NCI-H526 treated with DMSO at 0.1 percent for 48 hours (cell line): ENCODE results near the gene GOLGA6C.
"Not testable (repeated sequence)": the region's sequence is repeated elsewhere in the genome, so short reads cannot be mapped to it uniquely, and the experiment has no call there.

Experiments
- DNase-seq: peaks from one replicate; lab custom pipeline; 2025; lab: John Stamatoyannopoulos, UW

GOLGA6C gene

DNA sequence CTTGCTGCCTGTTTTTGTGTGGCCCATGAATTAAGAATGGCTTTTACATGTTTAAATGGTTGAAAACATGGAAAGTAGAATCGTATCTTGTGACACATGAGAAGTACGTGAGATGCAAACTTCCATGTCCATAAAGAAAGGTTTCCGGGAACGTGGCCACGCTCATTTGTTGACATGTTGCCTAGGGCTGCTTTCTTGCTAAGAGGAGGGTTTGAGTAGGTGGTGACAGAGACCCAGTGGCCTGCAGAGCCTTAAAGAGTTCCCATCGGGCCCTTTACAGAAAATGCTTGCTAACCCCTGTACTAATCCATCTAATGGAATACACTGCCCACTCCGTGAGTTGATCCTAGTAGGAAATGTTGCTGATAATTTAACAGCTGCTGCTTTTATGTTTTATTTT lies 31.0 kb upstream of the GOLGA6C start:
- DNase-seq = not testable (repeated sequence)

DNA sequence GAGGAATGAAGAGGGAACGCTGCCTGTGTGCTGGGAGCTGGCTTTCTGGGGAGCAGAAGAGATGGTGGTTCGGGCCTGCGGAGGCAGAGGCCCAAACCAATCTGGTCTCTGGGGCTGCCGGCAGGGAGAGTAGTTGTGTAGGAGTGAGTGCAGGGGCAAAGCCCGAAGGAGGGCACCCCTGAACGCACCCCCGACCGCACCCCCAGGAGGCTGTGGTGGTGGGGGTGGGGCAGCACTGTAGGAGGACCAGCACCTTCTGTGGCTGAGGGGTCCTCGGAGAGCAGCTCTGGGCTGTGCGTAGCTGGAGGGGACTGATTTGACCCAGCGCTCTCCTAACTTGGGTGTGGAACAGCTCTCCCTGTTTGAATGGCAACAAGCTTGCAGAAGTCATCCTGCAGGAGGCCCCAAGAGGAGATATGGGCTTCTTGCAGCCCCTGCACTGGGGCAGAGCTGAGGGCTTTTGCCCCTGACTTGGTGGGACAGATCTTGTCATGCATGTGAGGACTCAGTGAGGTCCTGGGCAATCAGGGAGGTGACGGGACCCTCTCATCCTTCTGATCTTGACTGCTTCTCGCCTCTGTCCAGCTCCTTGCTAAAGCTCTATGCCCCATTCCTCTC lies 30.4 kb upstream of the GOLGA6C start:
- no peak for DNase-seq

DNA sequence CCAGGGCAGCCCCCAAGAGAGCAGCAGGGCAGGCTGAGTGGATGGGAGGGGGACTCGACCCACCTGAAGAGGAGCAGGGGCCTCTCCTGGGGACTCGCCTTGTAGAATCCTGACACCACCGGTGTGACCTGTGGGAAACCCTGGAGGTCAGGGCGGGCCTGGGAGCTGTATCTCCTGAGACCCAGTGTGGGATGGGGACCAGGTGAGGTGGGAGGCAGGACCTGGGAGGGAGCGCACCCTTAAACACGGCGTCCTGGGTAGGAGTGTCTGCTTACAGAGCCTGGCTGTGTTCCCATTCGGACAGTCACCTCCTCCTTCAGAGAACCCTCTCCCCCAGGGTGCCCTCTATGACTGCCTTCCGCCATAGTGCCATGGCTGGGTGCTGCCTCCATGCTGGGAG lies 29.3 kb upstream of the GOLGA6C start:
- no peak for DNase-seq

DNA sequence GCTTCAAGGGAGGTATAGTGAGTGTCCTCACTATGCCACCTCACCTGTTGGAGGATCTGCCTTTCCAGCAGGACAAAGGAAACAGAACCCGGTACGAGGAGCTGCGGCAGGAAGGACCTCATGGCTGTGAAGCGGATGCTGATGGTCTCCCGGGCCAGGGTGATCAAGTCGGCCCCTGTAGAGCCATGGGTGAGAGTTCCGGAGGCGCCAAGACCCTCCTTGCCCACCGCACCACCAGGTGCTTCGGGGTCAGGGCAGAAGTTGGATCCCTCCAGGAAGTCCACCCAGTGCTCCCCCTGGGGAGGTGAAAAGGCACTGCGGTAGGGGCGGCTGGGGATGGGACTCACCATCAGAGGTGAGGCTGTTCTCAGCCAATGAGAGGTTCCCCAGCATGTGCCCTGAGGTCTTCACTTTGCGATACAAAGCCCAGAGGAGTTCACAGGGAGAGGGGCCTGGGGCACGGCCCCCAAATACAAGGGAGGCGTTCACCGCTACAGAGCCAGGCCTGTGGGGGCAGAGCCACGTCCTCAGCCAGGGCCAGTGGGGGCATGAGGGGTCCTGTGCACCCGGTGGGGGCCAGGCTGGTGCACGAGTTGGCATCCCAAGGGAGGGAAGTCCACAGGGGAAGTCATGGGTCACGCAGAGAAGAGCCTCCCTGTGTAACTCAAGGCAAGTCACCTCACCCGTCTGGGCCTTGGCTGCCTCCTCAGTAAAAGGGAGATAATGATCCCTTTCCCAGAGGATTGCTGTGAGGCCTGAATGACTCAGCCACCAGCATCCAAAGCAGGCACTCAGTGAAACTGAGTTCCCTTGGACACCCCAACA lies 28.7 kb upstream of the GOLGA6C start:
- no peak for DNase-seq

DNA sequence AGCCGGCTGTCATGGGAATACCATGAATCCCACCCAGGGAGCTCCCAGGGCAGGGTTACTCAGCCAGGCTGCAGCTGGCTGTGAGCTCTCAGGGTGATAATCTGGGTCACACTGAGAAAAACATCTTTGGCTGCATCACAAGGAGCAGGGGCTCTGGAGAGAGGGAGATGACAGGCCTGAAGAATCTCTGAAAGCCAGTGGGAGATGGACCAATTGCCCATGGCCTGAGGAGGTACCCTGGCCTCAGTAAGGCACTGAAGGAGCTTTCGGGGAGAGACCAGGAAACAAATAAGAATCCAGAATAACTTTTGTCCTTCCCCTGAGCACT lies 28.2 kb upstream of the GOLGA6C start:
- no peak for DNase-seq

DNA sequence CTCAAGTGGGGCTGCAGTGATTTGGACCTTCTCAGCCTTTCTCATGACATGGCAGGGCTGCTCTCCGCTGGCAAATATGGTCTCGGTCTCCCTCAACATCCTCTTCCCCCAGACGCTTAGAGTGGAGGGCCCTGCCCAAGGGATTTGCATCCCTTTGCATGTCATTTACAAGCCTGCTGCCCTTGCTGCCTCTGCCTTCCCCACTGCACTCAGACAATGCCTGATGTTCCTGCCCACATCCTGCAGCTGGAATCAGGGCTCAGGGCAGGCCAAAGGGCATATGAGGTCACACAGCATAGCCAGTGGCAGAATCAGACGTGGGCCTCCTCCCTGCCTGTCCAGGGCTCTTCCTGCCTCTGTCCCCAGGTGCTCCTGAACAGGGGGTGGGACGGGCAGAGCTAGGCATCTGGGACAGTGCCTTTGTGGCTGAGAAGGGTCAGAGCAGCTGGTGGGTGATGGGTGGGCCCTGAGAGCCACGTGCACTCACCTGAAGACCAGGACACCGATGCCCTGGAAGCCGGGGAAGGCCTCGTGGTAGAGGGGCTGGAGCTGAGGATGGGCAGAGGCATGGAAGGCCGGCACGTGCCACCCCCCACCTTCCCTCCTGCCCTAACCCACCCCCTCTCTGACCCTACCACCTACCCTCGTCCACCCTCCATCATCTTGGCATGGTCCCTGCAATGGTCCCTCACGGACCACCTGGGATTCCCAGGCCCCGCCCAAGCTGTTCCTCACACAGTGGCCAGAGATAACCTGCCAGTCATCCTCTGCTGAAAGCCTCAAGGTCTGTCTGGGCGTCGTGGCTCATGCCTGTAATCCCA lies 27.4 kb upstream of the GOLGA6C start:
- DNase-seq = peak; percentile 89

DNA sequence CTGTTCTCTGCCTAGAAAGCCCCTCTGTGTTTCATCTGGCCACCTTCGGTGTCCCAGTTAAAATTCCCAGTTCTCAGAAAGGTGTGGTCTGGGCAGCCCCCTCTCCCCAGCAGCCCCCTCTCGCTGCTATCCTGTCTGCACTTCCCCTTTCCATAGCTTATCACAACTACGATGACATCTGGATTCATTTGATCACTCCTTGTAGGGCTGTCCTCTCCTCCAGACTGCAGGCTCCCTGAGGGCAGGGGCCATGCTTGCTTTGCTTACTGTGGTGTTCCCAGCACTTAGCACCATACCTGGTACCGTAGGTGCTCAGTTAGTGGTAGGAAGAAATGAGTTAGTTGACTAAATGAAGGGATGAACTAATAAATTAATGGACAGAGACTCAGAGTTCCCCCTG lies 26.3 kb upstream of the GOLGA6C start:
- no peak for DNase-seq

DNA sequence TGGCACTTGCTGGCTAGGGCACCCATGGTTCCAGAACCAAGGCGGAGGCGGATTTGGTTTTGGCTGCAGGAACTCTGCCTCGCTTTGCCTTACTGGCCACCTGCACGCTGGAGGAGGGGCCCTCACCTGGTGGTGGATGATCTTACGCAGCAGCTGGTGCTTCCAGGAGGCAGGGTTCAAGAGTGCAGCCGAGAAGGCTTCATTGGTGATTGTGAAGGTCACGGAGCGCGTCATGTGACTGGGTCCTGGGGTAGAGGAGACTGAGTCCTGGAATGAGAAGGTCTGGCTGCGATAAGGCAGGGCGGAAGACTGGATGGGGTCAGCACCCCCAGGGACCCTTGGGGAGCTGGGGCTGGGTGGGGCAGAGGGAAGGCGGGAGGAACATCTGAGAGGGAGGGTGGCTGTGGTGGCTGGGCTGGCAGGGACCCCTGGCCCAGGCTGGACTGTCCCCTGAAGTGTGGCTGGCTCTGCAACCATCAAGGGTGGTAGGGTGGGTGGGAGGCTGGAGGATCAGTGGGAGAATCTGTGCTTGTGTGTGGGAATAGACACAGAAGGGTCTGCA lies 25.8 kb upstream of the GOLGA6C start:
- DNase-seq = no peak

DNA sequence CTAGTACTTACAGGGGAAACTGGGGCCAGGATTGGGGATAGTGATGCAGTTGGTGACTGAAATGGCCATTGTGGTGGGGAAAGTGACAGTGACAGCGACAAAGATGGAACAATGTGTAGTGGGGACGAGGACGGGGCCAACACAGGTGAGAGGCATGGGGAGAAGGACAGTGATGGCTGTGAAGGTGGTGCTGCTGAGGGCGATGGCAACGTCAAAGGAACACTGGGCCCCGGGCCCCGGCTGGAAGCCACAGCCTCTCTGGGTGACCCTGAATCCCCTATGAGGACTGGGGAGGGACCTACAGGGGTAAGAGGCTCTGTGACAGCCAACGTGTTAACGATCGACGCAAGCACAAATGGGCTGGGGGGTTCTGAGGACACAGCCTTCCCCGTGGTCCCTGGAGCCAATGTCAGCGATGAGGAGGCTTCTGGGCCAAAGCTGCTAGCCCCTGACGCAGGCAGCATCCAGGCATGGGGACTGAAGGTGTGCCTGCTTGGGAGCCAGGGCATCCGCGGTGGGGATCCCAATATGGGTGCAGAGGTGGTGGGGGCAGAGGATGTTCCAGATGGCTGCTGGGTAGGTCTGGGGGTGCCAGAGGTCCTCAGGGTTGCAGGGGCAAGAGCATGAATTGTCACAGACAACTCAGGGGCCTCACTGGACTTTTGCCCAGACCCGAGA lies 25.2 kb upstream of the GOLGA6C start:
- no peak for DNase-seq

DNA sequence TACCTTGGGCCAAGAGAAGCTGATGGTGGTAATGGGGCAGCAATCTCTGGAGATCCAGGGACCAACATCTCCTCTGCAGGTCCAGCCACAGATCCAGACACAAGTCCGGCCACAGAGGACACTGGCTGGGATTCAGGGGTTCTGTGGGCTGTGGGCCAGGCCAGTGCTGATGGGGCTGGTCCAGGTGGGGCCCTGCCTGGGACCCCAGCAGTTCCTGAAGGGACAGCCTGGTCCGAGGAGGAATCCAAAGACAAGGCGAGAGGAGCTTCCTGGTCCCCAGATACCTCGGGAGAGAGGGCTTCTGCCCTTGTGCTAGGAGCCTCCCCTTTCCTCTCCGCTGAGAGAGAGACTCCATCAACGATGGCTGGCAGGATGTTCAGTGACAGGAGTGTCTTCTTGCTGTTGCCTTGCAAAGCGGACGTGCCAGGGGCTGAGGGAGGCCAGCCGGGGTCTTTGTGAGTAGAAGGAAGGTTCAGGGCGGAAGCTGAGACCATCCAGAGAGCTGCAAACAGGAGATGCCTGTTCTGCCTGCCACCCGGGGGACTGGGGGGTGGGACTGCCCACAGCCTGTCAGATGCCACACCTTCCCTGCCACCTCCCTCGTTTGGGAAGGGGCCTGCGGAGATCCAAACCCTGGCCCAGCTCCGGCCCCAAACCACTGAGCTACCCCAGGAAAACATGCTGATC lies 24.5 kb upstream of the GOLGA6C start:
- DNase-seq = no peak

DNA sequence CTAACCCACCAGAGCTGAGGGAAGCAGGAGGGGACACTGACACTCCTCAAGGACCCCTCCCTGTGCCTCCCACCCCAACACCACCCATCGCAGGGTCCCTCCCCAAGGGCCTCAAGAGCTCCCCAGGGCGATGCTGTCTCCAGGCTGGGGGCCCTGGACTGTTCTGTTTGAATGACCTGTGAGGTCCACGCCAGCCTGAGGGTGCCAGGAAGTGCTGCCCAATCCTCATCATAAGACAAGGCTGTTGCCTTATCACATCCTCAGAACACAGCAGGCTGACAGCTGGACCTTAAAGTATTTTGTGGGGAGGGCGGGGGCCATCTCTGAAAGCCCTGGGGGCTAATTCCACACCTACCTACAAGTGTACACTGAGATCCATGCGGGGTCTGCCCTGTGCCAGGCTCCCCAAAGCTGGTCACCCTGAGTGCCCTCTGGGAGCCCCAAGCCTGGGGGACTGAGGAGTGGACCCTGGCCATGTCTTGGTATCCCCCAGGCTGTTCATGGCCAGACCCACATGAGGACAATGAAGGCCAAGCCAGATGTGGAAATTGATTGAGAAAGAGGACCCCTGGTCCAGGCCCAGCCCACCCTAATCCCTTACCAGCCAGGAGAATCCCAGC lies 23.8 kb upstream of the GOLGA6C start:
- no peak for DNase-seq

DNA sequence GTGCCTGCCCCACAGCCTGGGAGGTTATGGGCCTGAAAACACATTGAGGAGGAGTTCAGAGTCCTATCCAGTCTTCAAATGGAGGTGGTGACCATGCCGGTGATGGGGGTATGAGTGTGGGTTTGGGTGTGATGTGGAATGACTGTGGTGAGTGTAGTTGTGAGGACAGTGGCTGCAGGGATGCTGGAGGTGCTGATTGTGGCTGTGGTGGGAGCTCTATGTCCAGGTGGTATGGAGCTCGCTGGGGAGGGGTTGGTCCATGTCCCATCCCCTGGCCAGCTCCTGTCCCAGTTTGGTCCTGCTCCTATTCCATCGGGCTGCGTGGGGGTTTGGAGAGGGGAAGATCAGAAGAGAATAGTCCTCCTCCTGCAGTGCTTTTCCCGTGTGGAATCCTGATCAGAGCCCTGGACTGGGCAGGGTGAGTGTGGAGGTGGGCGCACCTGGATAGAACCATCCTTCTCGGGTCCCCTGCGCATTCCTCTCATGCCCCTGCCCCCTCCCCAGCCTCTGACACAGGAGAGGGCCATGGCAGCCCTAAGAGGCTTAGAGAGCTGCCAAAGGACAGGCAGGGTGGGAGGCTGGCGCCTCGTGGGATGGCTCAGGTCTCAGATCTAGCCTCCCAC lies 23.0 kb upstream of the GOLGA6C start:
- DNase-seq = no peak

DNA sequence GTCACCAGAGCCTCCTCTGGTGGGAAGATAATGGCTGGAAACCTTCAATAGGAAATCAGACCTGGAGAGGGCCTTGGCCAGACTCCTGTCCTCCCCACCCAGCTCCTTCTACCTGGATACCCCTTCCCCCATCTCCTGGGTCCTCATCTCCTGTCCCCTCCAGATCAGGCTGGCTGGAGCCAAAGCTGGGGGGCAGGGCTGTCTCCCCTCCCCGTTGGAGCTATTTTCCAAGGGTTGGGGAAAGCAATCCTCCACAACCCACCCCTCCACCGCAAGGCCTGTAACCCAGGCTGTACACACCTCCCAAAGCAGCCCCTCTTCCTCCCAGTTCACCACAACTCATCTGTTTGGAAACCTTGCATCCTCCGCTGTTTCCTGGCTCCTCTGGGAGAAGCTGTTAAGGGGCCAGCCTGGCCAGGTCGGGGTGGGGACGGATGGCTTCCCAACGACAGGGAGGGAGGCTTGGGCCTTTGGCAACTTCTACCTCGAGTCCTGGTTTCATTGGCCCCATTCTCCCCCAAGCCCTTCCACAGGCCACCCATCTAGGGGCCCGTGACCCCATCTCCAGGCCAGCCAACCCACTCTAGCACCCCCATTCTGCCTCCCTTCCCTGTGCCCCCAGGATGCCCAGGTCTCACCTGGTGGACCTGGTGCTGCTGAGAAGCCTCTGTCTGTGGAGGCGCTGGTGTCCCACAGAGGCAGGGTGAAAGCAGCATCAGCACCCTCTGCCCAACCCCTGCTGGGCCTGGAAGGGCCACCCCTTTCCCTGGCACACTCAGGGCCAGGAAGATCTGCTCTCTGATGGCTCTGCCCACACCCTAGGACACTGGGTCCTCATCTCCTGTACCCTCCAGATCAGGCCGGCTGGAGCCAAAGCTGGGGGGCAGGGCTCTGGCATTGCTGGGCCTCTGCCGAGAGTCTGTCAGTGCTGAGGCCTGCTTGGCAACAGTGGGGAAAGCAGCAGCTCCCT lies 22.1 kb upstream of the GOLGA6C start:
- no peak for DNase-seq

DNA sequence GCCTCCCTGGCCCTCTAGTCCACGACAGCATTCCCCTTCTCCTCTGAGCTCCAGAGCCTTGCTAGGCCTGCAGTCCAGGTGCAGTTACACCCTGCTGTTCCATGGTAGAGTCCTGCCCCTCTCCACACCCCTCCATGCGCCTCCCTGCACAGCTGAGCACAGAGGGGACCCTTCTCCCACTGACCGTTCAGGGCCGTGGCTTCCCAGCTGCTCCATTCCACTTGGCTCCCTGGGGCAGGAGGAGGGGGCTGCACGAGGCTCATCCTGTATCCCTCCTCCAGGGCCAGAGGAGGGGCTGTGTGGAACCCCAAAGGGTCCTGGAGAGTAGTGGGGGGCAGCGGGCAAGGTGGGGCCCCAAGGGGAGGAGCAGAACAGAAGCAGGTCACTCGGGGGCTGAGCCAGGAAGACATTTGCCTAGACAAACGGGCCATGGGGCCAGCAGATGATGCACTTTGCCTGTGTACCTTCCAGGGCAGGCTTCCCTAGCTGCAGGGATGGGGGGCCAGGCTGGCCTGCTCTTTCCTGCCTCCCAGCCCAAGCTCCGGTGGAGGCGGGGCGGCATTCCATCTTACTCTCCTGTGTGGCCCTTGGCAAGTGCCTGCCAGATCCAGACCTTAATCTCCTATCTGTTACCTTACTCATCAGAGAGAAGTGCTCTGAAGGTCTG lies 20.7 kb upstream of the GOLGA6C start:
- DNase-seq = peak; percentile 38

DNA sequence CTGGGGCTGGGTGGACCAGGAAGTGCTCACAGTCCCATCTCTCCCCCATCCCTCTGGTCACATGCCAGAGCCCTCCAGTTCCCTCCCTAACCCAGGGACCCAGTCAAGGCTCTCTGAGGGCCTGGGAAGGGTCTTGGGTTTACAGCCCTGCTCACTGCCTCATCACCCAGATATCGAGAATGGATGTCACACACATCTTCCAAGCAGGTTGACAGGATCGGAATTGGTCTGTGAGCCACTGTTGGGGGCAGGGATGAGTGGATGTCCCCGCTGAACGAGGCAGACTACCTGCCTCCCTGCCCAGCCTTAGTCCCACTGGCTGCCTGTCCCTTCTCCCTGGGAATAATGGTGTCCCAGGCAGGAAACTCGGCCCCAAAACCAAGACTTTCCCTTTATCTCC lies 20.0 kb upstream of the GOLGA6C start:
- DNase-seq = no peak

DNA sequence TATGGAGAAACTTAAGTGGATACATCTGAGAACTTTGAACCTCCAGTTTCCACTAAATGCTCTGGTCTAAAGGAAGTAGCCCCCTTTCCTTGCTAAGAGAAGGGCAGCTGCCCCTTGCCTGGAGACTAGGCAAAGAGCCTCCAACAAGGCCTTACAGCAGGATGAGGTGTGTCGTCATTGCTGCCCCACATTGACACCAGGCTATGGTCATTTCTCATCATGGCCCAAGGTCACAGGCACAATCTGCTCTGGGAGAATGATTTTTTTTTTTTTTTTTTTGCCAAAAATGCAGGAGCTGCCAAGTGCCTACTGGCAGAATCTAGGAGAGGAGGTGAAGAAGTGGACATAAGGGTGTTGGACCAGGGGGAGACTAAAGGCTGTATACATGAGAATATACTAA lies 12.4 kb upstream of the GOLGA6C start:
- not testable (repeated sequence) for DNase-seq

DNA sequence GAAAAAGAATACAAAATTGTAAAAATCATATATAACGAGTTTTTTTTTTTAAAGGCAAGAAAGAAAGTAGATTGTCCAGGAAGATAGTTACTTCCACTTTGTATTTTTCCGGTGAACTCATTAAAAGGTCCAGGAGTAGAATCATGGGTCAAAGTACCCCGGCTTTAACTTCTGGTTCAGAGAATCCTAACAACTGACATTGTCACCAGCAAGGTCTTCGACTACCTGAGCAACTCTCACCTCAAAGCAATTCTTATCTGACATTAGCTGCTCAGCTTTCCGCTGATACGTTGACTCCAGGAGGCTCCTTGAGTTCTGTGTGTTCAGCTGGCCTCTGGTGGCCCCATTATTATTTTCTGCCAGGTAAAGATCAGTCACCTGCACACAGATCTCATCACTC lies 9.1 kb upstream of the GOLGA6C start:
- not testable (repeated sequence) for DNase-seq

DNA sequence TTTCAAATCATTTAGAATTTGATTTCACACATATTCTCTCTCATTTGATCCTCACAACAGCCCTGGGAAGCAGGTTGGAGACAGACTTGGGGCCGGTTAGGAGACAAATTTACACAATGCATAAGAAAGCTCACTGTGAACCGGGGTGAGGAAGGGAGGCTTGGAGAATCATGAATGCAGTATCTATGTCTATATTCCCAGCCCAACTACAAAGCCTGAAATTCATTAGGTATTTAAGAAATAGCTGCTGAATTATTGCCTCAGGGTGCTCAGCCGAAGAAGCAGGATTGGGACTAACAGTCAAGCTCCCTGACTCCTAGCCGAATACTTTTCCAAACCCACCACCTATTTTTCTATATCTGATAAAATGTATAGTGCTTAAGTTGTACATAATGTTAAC lies 8.4 kb upstream of the GOLGA6C start:
- no peak for DNase-seq

DNA sequence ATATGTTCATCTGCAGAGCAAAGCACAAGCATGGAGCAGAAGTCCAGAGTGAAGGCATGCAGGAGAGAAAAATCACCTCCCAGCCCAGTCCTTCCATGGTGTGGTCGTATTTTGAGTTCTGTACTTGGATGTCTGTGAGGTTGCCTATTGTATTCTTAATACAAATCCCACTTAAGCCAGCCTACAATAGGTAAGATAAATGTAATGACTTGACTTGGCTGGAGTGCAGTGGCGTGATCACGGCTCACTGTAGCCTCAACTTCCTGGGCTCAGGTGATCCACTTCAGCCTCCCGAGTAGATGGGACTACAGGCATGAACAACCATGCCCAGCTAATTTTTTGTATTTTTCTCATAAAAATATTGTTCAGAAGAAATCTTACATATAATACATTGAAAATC lies 6.8 kb upstream of the GOLGA6C start:
- DNase-seq = not testable (repeated sequence)
